Activated CD8-positive, alpha-beta T cell treated with anti-CD3 and anti-CD28 coated beads for 36 hours (primary cell): ENCODE measurements around the gene ATP13A1. TPM values are rescaled to one million over a fixed set of nuclear protein-coding genes. Genes with fewer than 3 reads are reported as not detected.
A peak's percentile ranks its signal among the peaks of the same experiment; 100 is the strongest.
"Not testable (repeated sequence)": the region's sequence is repeated elsewhere in the genome, so short reads cannot be mapped to it uniquely, and the experiment has no call there.

Experiments
- ATAC-seq: fragments of 200-7000 bp; cut with Tn5 transposase; one replicate; pipeline ENCODE4 v1.10.0; 2021; ENCODE audit warnings: mild to moderate bottlenecking, moderate library complexity
- CTCF ChIA-PET: fragments of 350-600 bp; sonication (Branson Sonifier 250); formaldehyde crosslinking; loops from one replicate; lab custom pipeline; 2021; ENCODE audit warnings: antibody characterized with exemption; lab: Charles Lee
- POLR2A ChIA-PET: fragments of 350-600 bp; sonication (Branson Sonifier 250); formaldehyde crosslinking; loops from one replicate; lab custom pipeline; 2021; ENCODE audit warnings: antibody characterized with exemption; lab: Charles Lee
- DNase-seq: peaks from one replicate; pipeline ENCODE4 v3.0.0-alpha.2; 2020
- H3K27ac Mint-ChIP-seq: one replicate; pipeline ENCODE4 v1.8.0; 2021; ENCODE audit warnings: mild to moderate bottlenecking, mixed read lengths
- H3K27me3 Mint-ChIP-seq: one replicate; pipeline ENCODE4 v1.8.0; 2021; ENCODE audit warnings: mixed read lengths
- H3K36me3 Mint-ChIP-seq: one replicate; pipeline ENCODE4 v1.8.0; 2021; ENCODE audit warnings: low read depth, mixed read lengths
- H3K4me1 Mint-ChIP-seq: one replicate; pipeline ENCODE4 v1.8.0; 2021; ENCODE audit warnings: low read depth, mixed read lengths
- H3K4me3 Mint-ChIP-seq: one replicate; pipeline ENCODE4 v1.8.0; 2021; ENCODE audit warnings: mild to moderate bottlenecking, moderate library complexity, mixed read lengths
- H3K9me3 Mint-ChIP-seq: one replicate; pipeline ENCODE4 v1.8.0; 2021; ENCODE audit warnings: mixed read lengths
- CTCF ChIP-seq: fragments of 200-600 bp; IDR thresholded peaks from one replicate; pipeline ENCODE4 v1.8.0; 2022; ENCODE audit warnings: antibody characterized with exemption, mild to moderate bottlenecking
- intact Hi-C: fragments of 100-400 bp; cut with micrococcal nuclease; formaldehyde crosslinking; loops from one replicate; pipeline ENCODE4 v1.10.0; 2022
- total RNA-seq, 2 experiments: library from RNA; stranded (reverse); gene quantifications; one replicate each; pipeline ENCODE4 v1.2.3, GENCODE V29; 2021

Gene ATP13A1
- total RNA-seq, 2 experiments from 2014 or later, result 52.4 to 53.1 TPM

- Mint-ChIP-seq H3K27me3 (no peaks in the 10 kb centered on the region), H3K4me3 (no peak overlapping the region), H3K4me1 (no peaks in the 10 kb centered on the region), H3K36me3 (peaks cover 53% of the 10 kb centered on the region), H3K27ac (no peak overlapping the region), H3K9me3 (peaks cover 27% of the 10 kb centered on the region)
- DNase-seq, result no peak
- ChIA-PET CTCF (no interaction called here), POLR2A (interaction anchor here (0.9 to 3.4 kb wide), 4 partner anchors 10 to 23 kb away, joined by 3 to 17 read pairs (median 3); partner anchors contain the start of genes ATP13A1 and ZNF101)
- TF ChIP-seq CTCF, result no peak
- intact Hi-C loops, result no loop called here
- peak; percentile 40 for ATAC-seq
Observed at GRCh38 chr19:19687090-19687489, 23.6 kb upstream of the ATP13A1 start.

GRCh38 chr19:19686580-19686979 is 23.1 kb upstream of the ATP13A1 start:
- H3K27ac Mint-ChIP-seq, result no peak overlapping the region
- H3K27me3 Mint-ChIP-seq, result no peaks in the 10 kb centered on the region
- no peaks in the 10 kb centered on the region for H3K4me1 Mint-ChIP-seq
- POLR2A ChIA-PET, result interaction anchor here (0.7 to 3.4 kb wide), 5 partner anchors 10 to 44 kb away, joined by 3 to 17 read pairs (median 3); partner anchors contain the start of genes ATP13A1 and ZNF101
- intact Hi-C loops, result no loop called here
- ATAC-seq, result peak; percentile 18
- H3K36me3 Mint-ChIP-seq, result peaks cover 54% of the 10 kb centered on the region
- TF ChIP-seq CTCF, result no peak
- peaks cover 27% of the 10 kb centered on the region for H3K9me3 Mint-ChIP-seq
- H3K4me3 Mint-ChIP-seq, result no peak overlapping the region
- DNase-seq, result no peak
- CTCF ChIA-PET, result no interaction called here

- H3K36me3 Mint-ChIP-seq, result peaks cover 57% of the 10 kb centered on the region
- intact Hi-C loops, CTCF ChIA-PET, H3K4me1 Mint-ChIP-seq, H3K27me3 Mint-ChIP-seq, DNase-seq, H3K4me3 Mint-ChIP-seq, ATAC-seq, H3K27ac Mint-ChIP-seq: not testable (repeated sequence)
- POLR2A ChIA-PET, result interaction anchor here (0.7 to 3.4 kb wide), 4 partner anchors 18 to 45 kb away, joined by 3 to 17 read pairs (median 3); partner anchors contain the start of genes ATP13A1 and ZNF101
- H3K9me3 Mint-ChIP-seq, result peaks cover 29% of the 10 kb centered on the region
Observed at GRCh38 chr19:19686119-19686518, 22.6 kb upstream of the ATP13A1 start.

- Mint-ChIP-seq H3K9me3 (peaks cover 58% of the 10 kb centered on the region), H3K36me3 (peaks cover 97% of the 10 kb centered on the region), H3K27me3 (no peaks in the 10 kb centered on the region), H3K4me1 (peaks cover 14% of the 10 kb centered on the region), H3K4me3 (no peak overlapping the region), H3K27ac (no peak overlapping the region)
- ChIA-PET POLR2A (interaction anchor here (1.2 to 1.7 kb wide), 2 partner anchors 10 to 85 kb away, joined by 3 to 5 read pairs; no protein-coding TSS in a partner anchor), CTCF (interaction anchor here (1.0 kb wide), 1 partner anchor 186 kb away, joined by 3 read pairs; the partner anchor contains the start of gene ZNF253)
- intact Hi-C loops, result no loop called here
- no peak for TF ChIP-seq CTCF
- no peak for DNase-seq
- ATAC-seq, result no peak
Observed at GRCh38 chr19:19679176-19680073, 15.9 kb upstream of the ATP13A1 start.

- Mint-ChIP-seq H3K27me3 (no peaks in the 10 kb centered on the region), H3K4me1 (peaks cover 20% of the 10 kb centered on the region), H3K27ac (no peak overlapping the region), H3K36me3 (peaks cover 96% of the 10 kb centered on the region), H3K4me3 (no peak overlapping the region), H3K9me3 (peaks cover 49% of the 10 kb centered on the region)
- no peak for DNase-seq
- intact Hi-C loops, result no loop called here
- no peak for TF ChIP-seq CTCF
- no peak for ATAC-seq
- POLR2A ChIA-PET, result interaction anchor here (1.7 kb wide), 1 partner anchor 8 kb away, joined by 5 read pairs; no protein-coding TSS in a partner anchor
- CTCF ChIA-PET, result no interaction called here
Observed at GRCh38 chr19:19677579-19677978, 14.1 kb upstream of the ATP13A1 start.
